ENCODE measurements around the gene TAOK3. TPM values are rescaled to one million over a fixed set of nuclear protein-coding genes. Genes with fewer than 3 reads are reported as not detected.
A peak's percentile ranks its signal among the peaks of the same experiment; 100 is the strongest.
"Not testable (repeated sequence)": the region's sequence is repeated elsewhere in the genome, so short reads cannot be mapped to it uniquely, and the experiment has no call there.

TAOK3 gene
- polyA plus RNA-seq, 4 donors, result 25.8 to 35.5 (median 32.9) TPM

DNA sequence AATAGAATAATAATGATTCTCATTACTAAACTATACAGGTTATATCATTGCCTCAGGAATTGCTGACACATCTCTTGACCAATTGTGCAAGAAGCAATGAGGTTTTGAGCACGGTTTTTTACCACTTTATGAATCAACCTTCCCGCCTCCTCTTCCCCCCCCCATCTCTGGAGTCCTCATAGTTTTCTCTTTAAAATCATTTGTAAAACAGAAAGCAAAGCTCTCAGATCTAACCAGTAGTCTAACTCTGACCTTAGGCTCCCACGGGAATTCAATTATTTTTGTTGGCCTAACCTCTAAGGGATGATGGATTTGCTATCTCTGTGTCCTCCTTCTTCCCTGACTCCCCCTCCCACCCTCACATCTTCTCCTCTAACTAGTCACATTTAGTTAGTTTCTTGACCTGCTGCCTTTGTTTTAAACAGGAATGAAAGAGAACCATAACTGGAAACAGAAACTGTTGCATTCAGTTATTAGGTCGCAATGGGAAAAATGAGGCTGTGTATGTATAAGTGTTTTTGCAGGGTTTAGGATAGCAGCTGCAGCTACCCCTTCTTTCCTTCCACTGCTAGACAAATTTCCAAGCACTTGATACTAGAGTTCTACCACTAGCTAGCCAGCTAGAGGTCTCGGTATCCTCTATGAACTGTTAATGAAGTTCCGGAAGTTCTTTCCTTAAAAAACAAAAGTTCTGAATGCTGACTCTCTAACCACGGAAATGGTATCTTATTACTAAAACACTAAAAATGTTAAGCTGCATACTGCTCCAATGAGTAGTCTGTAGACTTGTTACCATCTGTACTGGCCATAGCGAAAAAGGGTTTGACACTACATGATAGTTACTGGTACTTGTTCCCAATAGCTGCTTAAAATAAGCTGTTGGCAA is 65.4 kb downstream of the TAOK3 start:
- no peak for DNase-seq (ENCODE audit: low read depth in 4 of 4, low spot score in 3 of 4)

DNA sequence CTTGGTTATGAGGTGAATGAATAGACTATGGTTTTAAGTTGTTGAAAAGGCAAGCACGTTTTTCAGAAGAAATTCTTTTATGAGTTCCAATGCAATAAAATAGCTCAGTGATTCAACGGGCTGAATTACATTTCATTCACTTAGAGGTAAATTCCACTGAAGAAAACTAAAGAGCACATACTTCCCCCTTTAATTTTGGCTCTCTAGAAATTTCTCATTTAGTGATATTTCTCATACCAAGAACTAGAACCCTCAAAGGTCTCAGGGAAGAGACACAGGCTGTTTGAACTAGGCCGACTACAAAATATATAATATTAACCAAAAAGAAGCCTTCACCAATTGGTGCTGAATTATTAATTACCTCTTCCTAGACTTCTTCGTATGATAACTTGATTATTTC is 68.6 kb downstream of the TAOK3 start:
- DNase-seq (ENCODE audit: low read depth in 4 of 4, low spot score in 3 of 4), result no peak

DNA sequence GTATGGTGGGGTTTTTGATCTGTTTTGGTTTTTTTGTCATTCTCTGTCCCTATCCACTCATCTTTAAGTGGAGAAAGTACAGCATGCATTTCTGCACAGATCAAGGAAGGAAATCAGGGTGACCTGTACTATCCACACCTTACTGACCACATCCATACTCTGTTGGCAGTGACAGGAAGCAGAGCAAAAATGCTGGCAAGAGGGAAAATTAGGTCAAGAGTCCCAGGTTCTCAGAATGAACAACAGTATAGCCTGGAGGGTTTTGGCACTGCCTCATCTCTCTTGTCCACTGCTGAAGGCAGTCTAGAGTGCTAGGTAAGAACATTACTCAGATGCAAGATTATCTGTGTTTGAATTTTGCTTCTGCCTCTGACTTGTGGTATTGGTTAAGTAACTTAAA is 70.7 kb downstream of the TAOK3 start:
- no peak for DNase-seq (ENCODE audit: low read depth in 4 of 4, low spot score in 3 of 4)

DNA sequence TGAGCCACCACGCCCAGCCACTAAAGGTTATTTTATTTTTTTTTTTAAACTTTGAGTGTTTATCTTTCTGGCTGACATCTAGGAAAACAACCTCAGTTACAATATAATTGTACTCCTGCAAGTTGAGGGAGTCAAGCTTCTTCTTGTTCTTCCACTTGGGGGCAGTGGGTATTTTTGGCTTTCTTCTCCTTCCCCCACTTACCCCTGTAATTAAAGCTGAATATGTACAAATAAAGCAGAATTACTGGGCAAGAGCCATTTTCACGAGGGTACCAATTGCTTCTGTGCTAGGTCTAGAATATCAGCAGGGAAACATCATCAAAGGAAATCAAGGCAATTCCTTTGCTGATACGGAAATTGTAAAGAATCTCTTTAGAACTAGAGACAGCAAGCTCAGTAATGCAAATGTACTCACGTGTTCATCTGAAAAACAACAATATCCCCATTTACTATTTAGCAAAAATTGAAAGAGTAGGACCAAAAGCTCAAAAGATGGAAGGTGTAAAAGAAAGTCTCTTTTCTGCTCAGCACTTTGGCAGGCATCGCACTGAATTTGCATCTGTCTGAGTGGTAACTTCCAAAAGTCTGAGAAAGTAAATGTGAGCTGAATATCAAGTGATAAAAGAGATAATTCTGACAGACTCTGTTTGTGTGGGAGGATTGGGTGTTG is 72.8 kb downstream of the TAOK3 start:
- DNase-seq (ENCODE audit: low read depth in 4 of 4, low spot score in 3 of 4), result no peak

DNA sequence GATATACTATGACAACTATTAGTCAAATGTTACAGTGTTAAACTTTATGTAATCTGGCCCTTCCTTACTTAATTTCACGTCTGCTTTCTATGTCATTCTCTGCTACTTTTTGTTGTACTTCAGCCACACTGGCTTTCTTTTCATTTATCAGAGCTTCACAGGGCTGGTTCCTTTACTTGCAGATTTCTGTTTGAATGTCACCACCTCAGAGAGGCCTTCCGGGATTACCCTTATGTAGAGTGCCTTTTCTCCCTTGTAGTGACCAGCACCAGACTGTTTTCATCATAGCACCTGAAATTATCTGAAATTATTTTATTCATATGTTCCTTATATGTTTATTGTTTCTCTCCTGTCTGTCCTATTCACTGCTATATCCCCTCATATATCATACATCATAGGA is 75.4 kb downstream of the TAOK3 start:
- no peak for DNase-seq (ENCODE audit: low read depth in 4 of 4, low spot score in 3 of 4)

DNA sequence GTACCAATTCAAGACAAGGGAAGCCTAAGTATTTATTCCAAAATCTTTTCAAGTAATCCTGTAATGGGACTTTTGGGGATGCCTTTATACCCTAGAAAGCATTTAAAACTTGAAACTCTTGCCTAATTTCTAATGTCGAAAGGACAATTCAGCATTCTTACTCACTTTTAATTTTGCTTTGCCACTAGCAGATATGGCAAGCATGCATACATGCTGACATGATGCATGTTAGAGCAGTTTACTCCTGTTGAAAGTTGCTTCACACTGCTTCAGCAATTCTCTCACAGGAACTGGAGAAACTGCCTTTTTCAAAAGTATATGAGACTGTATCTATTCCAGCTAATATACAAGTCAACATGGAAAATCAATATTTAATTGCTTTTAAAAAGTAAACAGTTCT is 79.9 kb downstream of the TAOK3 start:
- DNase-seq (ENCODE audit: low read depth in 4 of 4, low spot score in 3 of 4), result no peak

DNA sequence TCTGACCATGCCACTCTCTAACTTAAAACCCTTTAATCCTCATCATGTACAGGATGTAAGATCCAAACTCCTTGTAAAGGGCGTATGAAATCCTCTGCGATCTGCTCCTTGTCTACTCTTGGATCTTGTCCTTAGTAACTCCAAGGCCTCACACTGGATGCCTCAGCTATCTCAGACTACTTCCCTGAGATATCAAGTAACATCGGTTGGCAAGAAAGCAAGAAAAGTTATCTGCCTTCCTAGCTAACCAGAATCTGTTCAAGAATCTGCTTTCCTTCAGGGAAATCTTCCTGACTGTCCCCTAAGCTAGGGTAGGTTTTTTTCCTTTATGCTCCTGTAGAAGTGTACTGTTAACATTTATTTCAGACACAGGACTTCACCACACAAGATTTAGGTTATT is 82.6 kb downstream of the TAOK3 start:
- DNase-seq (ENCODE audit: low read depth in 4 of 4, low spot score in 3 of 4), result no peak

DNA sequence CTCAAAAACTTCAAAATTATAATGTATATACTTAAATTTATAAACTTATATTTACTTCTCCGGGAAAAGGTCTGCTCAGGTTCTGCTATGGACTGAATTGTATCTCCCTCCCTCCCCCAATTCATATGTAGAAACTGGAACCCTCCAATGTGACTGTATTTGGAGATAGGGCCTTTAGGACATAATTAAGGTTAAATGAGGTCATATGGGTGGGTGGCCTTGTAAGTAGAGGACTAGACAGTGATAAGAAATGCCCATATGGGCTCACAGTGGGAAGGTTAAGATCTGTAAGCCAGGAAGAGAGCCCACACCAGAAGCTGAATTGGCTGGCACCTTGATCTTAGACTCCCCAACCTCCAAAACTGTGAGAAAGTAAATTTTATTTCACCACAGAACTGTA is 84.5 kb downstream of the TAOK3 start:
- no peak for DNase-seq (ENCODE audit: low read depth in 4 of 4, low spot score in 3 of 4)

DNA sequence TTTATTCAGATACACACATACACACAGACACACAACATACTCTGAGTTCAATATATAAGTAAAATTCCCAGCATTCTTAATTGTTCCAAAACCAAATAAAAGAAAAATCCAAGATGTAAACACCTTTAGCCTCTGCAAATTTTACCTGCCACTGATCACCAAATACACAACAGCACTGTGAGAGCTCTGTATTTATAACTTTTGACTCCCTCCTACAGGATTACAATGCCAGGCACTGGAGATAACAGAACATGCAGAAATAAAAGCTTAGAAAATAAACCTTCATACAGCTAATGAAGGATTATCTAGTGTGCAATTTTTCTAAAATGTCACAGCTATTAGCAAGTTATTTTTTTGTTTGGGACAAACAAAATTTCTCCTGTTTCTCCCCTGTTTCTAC is 85.0 kb downstream of the TAOK3 start:
- DNase-seq (ENCODE audit: low read depth in 4 of 4, low spot score in 3 of 4), result no peak

DNA sequence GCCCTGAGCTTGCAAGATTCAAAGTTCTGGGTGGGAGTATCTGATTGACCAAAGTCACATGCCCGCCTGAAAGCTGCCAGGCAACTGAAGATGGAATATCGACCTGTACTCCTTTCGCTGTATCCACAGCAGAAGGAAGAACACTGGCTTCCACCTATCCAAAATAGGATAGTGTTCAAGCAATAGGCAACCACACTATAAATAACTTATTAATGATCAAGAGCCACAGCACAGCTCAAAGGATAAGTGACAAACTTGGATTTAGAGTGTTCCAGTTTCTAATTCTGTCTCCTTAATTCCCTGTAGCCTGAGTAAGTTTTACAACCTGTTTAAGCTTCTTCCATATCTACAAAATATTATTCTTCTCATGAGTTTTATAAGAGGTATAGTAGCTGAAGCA is 89.9 kb downstream of the TAOK3 start:
- no peak for DNase-seq (ENCODE audit: low read depth in 4 of 4, low spot score in 3 of 4)

DNA sequence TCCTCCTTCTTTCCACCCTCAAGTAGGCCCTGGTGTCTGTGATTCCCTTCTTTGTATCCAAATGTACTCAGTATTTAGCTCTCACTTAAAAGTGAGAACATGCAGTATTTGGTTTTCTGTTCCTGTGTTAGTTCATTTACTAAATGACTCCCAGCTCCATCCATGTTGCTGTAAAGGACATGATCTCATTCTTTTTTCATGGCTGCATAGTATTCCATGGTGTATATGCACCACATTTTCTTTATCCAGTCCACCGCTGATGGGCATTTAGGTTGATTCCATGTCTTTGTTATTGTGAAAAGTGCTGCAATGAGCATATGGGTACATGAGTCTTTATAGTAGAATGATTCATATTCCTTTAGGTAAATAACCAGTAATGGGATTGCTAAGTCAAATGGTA is 94.4 kb downstream of the TAOK3 start:
- not testable (repeated sequence) for DNase-seq (ENCODE audit: low read depth in 4 of 4, low spot score in 3 of 4)

DNA sequence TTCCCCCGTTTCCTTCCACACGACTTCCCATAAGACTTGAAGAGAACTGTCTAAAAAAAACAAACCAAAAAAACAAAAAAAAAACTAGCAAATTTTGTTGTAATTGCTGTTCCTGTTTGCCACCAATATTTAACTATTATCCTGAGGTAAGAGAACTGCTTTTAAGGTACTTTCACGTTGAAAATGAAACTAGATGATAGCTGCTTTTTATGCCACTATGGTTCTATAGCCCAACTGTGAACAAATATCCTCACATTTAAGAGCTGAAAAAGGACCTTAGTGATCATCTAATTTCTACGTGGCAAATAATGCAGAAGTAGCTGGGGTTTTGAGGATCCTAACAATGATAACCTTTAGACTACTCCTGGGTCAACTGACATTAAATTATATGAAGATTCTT is 98.6 kb downstream of the TAOK3 start:
- DNase-seq (ENCODE audit: low read depth in 4 of 4, low spot score in 3 of 4), result no peak

DNA sequence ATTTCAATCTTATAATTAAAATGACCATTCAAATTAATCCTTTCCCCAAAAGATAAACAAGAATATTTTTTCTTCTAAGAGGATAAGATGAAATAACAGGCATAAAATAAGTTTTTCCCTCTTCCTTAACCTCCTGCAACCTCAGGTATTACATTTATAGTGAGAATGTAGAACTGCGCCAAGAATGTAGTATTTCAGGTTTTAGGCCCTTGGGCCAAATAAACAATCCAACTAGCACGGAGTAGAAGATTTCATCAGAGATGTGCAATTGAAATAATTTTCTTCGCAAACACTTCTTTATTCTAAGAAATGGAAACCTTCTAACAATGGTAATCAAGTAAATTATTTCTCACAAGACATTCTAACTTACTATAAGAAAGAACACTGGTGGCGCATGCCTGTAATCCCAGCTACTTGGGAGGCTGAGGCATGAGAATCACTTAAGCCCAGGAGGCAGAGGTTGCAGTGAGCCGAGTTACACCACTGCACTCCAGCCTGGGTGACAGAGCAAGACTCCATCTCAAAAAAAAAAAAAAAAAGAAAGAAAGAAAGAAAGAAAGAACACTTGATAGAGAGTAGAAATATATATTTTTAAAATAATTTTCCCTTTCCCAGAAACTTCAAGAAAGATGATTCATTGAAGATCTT is 100.8 kb downstream of the TAOK3 start:
- DNase-seq (ENCODE audit: low read depth in 4 of 4, low spot score in 3 of 4), result peak; percentile 16 to 48 (median 32)

DNA sequence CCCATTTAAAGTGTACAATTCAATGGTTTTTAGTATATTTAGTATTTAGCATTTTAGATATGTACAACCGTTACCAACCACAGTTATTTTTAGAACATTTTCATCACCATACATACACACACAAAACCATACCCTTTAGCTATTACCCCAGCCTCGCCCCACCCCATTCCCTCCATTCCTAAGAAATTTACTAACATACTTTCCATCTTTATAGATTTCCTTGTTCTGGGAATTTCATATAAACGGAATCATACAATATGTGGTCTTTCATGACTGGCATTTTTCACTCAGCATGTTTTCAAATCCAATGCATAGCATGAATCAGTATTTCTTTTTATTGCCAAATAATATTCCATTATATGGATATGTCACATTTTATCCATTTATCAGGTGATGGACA is 101.5 kb downstream of the TAOK3 start:
- no peak for DNase-seq (ENCODE audit: low read depth in 4 of 4, low spot score in 3 of 4)

DNA sequence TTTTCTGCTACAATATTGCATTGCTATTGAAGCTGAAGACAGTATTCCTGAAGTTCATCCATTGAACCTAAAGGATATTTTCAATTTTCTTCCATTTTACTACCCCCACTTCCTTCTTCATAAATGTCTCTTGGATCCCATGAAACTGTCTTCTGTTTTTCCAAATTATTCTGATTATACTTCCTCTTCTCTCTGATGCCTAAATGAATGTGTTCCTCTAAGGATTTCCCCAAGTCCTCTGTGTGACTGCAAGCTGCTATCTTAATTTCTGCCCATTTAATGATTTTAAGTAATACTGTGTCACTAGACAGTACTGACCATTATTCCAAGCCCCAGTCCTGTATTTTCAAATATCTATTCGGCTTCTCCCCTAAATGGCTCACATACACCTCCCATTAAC is 102.9 kb downstream of the TAOK3 start:
- no peak for DNase-seq (ENCODE audit: low read depth in 4 of 4, low spot score in 3 of 4)

DNA sequence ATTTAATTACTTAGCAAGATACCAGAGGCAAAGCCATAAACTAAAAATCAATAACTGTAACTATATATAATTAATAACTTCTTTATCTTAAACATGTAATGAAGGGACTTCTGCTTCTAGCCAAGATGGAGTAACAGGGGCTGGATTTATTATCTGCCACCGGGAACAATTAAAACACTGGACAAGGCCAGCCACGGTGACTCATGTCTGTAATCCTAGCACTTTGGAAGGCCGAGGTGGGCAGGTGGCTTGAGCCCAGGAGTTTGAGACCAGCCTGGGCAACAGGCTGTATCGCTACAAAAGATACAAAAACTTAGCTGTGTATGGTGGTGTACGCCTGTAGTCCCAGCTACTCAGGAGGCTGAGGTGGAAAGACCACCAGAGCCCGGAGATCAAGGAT is 113.6 kb downstream of the TAOK3 start:
- DNase-seq (ENCODE audit: low read depth in 4 of 4, low spot score in 3 of 4), result no peak

DNA sequence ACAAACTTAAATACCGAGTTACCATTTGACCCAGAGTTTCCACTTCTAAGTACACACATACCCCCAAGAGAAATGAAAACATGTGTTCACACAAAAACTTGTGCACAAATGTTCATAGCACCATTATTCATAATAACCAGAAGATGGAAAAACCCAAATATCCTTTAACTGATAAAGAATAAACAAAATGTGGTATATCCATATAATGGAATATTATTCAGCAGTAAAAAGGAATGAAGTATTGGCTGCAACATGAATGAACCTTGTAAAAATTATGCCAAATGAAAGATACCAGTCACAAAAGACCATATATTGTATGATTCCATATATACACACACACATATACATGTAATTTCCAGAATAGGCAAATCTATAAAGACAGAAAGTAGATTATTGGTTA is 116.4 kb downstream of the TAOK3 start:
- no peak for DNase-seq (ENCODE audit: low read depth in 4 of 4, low spot score in 3 of 4)

DNA sequence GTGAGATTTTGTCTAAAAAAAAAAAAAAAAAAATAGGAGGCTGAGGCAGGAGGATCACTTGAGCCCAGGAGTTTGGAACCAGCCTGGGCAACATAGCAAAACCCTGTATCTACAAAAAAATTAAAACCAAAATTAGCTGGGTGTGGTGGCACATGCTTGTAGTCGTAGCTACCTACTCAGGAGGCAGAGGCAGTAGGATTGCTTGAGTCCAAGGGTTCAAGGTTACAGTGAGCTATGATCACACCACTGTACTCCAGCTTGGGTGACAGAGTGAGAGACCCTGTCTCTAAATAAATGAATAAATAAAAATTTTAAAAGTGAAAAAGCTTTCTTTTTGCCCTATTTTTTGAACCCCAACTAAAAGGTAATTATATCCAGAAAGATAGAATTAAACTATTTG is 123.2 kb downstream of the TAOK3 start:
- DNase-seq (ENCODE audit: low read depth in 4 of 4, low spot score in 3 of 4), result no peak

DNA sequence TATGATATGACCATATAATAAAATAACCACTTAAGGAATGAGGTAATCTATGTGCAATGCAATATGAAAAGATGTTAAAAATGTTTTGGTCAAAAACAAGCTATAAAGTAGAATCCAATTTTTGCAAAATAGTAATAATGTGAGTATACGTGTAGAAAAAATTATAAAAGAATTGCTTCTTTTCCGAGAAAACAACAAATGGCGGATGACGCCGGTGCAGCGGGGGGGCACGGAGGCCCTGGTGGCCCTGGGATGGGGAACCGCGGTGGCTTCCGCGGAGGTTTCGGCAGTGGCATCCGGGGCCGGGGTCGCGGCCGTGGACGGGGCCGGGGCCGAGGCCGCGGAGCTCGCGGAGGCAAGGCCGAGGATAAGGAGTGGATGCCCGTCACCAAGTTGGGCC is 126.8 kb downstream of the TAOK3 start:
- DNase-seq (ENCODE audit: low read depth in 4 of 4, low spot score in 3 of 4), result not testable (repeated sequence)

DNA sequence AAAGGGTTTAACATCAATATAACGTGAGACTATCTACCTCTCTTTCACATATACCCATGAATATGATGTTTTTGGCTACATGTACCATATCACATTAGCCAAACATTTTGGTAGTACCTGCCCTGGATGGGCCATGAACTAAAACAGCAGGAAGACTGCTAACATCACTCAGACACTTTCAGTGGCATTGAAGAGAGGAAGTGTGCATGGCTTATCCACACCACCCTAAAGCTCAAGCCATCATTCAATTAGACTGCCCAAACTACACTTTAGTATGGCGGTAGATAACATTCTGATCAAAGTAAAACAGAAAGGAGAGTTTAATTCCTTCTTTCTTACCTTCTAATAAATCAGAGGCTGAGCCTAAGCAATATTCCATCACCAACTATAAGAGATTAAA is 133.8 kb downstream of the TAOK3 start:
- DNase-seq (ENCODE audit: low read depth in 4 of 4, low spot score in 3 of 4), result no peak

DNA sequence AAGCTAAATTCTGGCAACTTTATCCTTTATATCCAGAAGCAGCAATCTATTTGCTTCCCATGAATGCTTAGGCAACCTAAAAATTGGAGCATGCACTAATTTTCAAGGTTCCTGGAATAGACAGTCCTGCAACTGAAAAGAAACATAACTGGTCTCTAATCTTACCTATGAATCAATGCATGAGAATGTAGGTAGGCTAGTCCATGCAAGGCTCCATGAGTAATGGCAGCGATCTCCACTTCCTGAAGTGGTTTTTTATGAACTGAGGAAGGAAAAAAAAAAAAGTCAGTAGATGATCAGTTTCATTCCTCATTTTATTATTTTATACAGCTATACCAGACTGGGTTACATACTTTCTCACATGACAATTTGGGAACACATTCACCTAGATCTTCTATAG is 134.8 kb downstream of the TAOK3 start:
- DNase-seq (ENCODE audit: low read depth in 4 of 4, low spot score in 3 of 4), result no peak
